Frontal cortex (tissue), 4 donors: Measurements from ENCODE around the gene ADGRG6. TPM values are rescaled to one million over a fixed set of nuclear protein-coding genes. Genes with fewer than 3 reads are reported as not detected.

Experiments
- DNase-seq, 2 donors: peaks; one replicate each; pipeline ENCODE4 v3.0.0; 2012; ENCODE audit warnings: low spot score in 2 of 2
- FAIRE-seq: peaks from 2 replicates; lab custom pipeline; 2012; peaks lifted over from hg19 to GRCh38; lab: Jason Lieb, UNC
- total RNA-seq: library from RNA; depleted of rRNA; stranded (reverse); fragments of >200 nt; gene quantifications from one replicate; pipeline ENCODE4 v1.2.3, GENCODE V29; 2014
- donor health status: control.
- donor health status: control.
- donor health status: control.

Gene ADGRG6
- total RNA-seq, 1 donor from 2014 or later, result 9.8 TPM

GRCh38 chr6:142316791-142317368 is 15.1 kb downstream of the ADGRG6 start:
- DNase-seq (no peak), FAIRE-seq (no peak)

DNA sequence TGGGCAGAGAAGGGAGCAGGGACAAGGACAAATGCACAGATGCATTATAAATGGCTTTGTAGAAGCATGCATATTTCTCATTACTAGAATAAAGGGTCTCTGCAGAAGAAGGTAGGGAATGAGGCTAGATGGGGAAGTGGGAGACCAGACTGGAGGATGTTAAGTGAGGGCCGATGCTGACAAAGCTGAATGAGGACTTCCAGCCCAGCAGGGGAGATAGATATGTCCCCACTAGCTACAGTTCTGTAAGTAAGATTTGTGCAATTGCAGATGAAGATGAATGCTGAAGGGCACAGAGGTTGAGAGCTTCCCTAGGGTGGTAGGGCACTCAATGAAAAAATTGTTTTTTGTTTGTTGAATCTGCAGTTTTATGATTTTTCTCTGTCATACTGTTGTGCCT is 16.9 kb downstream of the ADGRG6 start:
- FAIRE-seq (no peak), DNase-seq (no peak)

- FAIRE-seq (no peak), DNase-seq (no peak)
These were observed 18.6 kb downstream of the ADGRG6 start for GRCh38 chr6:142320366-142320765.

DNA sequence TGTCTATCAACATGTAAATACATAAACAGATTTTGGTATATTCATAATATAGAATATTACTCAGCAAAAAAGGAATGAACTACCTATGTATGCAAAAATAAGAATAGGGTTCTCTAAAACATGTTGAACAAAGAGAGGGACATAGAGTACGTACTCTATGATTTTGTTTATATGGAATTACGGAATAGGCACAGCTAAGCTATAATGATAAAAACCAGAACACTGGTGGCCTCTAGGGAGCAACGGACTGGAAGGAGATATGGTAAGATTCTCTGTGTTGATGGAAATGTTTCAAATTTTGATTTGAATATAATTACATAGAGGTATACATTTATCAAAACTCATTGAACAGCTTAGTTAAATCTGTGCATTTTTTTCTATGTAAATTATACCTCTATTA is 19.6 kb downstream of the ADGRG6 start:
- DNase-seq, result no peak
- no peak for FAIRE-seq

- DNase-seq (no peak), FAIRE-seq (no peak)
These were observed 20.3 kb downstream of the ADGRG6 start for GRCh38 chr6:142322066-142322465.

GRCh38 chr6:142322504-142323198 is 20.8 kb downstream of the ADGRG6 start:
- FAIRE-seq, result no peak
- DNase-seq, result no peak

DNA sequence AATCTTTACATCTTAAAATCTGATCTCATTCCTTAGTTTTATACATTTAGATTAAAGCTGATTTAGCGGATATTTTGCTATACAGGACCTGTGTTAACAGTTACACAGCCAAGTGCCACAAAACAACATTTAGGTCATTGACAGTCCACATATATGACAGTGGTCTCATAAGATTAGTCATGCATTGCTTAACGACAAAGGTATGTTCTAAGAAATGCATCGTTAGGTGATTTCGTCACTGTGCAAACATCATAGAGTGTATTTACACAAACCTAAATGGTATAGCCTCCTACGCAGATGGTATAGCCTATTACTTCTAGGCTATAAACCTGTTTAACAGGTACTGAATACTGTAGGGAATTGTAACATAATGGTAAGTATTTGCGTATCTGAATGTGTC is 21.6 kb downstream of the ADGRG6 start:
- FAIRE-seq, result no peak
- DNase-seq, result no peak

GRCh38 chr6:142324111-142324510 is 22.3 kb downstream of the ADGRG6 start:
- no peak for FAIRE-seq

GRCh38 chr6:142325111-142325510 is 23.3 kb downstream of the ADGRG6 start:
- no peak for FAIRE-seq
- no peak for DNase-seq

More at GRCh38 chr6:142324111-142324510, 22.3 kb downstream of the ADGRG6 start:
- DNase-seq, result no peak

DNA sequence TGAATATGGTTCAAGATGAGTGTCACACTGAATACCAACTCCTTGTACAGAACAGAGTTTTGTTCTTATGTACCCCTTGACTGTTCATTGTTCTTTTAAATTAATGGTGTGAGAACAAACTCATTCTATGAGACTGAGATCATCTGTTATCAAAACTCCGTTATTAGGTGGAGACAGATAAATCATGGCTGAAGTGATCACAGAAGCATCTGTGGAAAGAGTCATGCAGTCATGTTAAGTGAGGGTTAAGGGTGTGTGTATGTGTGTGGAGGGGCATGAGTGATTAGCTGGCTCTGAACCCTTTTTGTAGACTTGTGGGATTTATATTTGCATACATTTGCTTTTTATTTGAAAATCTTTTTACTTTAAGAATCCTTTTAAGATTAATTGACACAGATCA is 24.7 kb downstream of the ADGRG6 start:
- FAIRE-seq (no peak), DNase-seq (no peak)

- no peak for FAIRE-seq
- DNase-seq, result no peak
These were observed 26.3 kb downstream of the ADGRG6 start for GRCh38 chr6:142328070-142328469.

DNA sequence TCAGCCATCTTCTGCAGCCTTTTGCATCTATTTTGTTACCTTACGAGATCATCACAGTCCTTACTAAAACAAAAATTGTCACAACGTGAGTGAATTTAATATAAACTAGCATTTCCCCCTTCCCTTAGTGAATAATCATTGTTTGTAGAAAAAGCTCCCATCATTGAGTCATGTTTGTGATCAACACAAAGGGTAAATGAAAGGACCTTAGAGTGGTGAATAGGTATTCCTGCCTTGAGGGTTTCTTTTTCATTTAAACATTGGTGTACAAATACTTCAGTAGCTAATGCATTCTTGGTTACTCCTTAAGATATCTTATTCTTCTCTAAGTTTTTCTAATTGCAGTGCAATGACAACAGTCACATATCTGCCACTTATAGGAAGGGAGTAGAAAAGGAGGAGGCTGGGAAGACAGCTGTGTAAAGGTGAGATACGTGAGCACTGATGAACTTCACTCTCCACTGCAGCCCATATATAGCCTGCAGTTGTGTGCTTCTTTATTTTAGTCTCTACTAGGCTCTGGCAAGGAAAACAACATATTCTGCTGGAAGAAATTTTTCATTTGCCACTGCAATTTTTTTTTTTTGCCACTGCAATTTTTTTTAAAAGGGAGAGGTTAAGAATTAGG is 27.8 kb downstream of the ADGRG6 start:
- DNase-seq, result no peak
- no peak for FAIRE-seq

GRCh38 chr6:142331075-142331551 is 29.3 kb downstream of the ADGRG6 start:
- no peak for FAIRE-seq
- DNase-seq, result no peak

GRCh38 chr6:142331601-142332000 is 29.8 kb downstream of the ADGRG6 start:
- DNase-seq, result no peak
- FAIRE-seq, result no peak

DNA sequence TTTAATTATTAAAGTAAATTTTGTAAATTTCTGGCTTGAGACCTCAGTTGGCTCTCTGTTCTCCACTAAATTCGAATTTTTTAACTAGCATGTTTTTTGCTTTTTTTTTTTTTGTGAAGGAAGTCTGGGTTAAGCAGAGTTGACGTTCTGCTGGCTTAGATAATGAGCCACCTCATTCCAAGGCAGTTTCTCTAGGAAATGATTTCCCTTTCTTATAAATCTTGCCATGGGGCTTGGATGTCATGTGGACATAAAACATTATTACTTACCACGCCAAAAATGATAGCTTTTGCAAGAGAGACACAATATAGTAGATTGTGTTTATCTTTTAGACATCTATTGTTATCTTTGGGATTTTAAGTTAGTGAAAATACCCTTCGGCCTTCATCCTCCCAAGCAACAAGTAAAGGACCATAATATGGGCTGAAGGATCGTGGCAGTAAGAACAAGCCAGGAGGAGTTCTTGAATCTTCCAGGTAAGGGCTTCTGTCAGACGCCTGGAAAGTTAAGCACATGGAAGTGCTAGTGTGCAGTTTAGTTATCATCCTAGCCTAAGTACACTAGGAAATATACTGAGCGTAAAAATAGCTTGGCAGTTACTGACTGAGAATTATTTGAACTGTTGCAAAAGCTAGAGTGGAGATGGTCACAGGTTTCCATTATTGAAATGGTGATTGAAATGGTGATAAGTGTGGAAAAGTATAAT is 30.7 kb downstream of the ADGRG6 start:
- DNase-seq (no peak), FAIRE-seq (no peak)

GRCh38 chr6:142333431-142333830 is 31.6 kb downstream of the ADGRG6 start:
- no peak for FAIRE-seq
- DNase-seq, result no peak

GRCh38 chr6:142334294-142334693 is 32.5 kb downstream of the ADGRG6 start:
- DNase-seq (no peak), FAIRE-seq (no peak)

DNA sequence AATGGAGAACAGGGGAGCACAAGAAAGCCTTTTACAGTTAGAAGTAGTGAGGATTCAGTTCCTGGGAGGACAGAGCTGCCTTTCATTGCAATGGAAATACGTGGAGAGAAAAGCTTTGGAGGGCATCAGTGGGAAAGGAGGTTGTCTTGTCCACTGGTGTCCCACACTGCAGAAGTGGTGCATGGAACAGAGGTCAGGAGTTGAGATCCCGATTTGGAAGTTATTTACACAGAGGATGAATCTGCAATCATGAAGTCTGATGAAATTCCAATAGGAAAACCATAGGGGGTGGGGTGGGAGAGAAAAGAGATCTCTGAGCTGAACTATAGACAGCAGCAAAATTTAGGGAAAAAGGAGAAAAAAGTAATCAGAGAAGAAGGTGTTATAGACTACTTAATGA is 33.6 kb downstream of the ADGRG6 start:
- no peak for FAIRE-seq
- no peak for DNase-seq

GRCh38 chr6:142336183-142336582 is 34.4 kb downstream of the ADGRG6 start:
- FAIRE-seq (no peak), DNase-seq (no peak)

DNA sequence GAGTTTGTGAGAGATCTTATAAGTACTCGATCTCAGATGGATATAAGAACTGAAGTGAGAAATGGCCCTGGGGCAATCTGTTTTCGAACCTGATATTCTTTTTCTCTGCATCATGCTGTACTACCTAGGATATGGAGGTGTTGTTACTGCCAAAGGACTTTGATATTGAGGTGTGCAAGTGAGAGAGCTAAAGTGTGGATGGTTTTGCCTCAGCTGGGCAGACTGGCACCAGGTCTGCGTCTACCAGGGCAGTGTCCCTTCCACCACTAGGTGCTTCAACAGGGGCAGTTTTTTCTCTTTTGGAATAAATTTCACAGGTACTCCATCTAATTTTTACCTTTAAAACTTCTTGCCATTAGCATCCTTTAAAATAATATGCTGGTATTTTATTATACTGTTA is 35.0 kb downstream of the ADGRG6 start:
- FAIRE-seq (no peak), DNase-seq (no peak)

GRCh38 chr6:142339113-142339512 is 37.3 kb downstream of the ADGRG6 start:
- DNase-seq (no peak), FAIRE-seq (no peak)
